ENCODE results near the gene HEY2. TPM values are rescaled to one million over a fixed set of nuclear protein-coding genes. Genes with fewer than 3 reads are reported as not detected.

Gene HEY2
- total and polyA plus RNA-seq, 8 donors, result 0.83 to 3.8 (median 1.2) TPM; not detected in 2

DNA sequence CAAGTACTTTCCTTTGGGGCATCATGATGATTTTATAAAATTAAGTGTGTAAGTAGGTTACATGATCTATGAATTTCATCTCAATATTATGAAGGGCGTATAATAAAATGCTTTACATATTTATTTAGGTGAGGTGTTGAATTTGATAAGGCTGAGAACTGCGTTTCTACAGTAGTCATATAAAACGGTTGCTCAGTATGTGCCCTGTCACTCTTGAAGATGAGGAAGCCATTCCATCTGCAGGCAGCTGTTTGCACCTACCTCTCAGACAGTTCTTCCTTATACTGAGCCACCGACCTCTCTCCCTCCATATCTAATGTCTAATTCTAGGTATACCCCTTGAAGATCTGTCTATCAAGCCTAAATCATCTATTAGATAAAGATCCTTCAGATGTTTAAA, 57.4 kb downstream of the HEY2 start:
- no peaks in the 10 kb centered on the region for H3K27me3 ChIP-seq
- H3K4me1 ChIP-seq, result peaks cover 2 to 57% (median 33%) of the 10 kb centered on the region in 4 donors
- intact Hi-C loops (cut with DNase I; ENCODE audit: low total_unique reads), result no loop called here
- peak overlapping the region in 1 of 5 donors; percentile 5 for H3K27ac ChIP-seq
- no peaks in the 10 kb centered on the region for H3K9me3 ChIP-seq
- H3K36me3 ChIP-seq, result peaks cover 0 to 5% (median 0%) of the 10 kb centered on the region in 4 donors
- no peak overlapping the region for H3K4me3 ChIP-seq
- 35 to 53% (median 43%) methylated on average over 4 of the region's 4 CpGs for WGBS, 5 donors
- no peak for DNase-seq
- TF ChIP-seq CTCF (IDR thresholded peaks at IDR 0.05) (no peak), POLR2A (IDR thresholded peaks at IDR 0.05) (no peak), POLR2AphosphoS5 (IDR thresholded peaks at IDR 0.05) (no peak), EP300 (IDR thresholded peaks at IDR 0.05) (no peak)

DNA sequence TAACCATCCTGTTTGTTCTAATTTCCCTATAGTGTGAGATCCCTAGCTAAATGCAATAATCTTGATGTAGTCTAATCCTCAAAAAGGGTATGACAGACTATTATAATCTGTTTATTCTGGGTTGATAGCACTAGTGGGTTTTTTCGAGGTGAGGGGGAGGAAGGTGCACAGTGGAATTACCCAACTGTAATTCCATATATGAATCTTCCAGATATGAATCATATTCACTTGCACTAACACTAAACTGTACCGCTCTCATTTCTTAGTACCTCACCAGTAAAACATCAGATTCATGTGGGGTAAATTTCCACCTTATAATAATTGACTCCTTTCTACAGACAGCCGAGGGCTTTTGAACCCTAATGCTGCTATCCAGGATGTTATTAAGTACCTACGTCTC, 57.9 kb downstream of the HEY2 start:
- Histone ChIP-seq H3K36me3 (peaks cover 0 to 5% (median 0%) of the 10 kb centered on the region in 4 donors), H3K9me3 (no peaks in the 10 kb centered on the region), H3K27me3 (no peaks in the 10 kb centered on the region), H3K27ac (peak overlapping the region in 1 of 5 donors; percentile 5), H3K4me1 (peaks cover 7 to 62% (median 37%) of the 10 kb centered on the region in 4 donors), H3K4me3 (no peak overlapping the region)
- 61 to 72% (median 68%) methylated on average over 4 of the region's 4 CpGs for WGBS, 5 donors
- intact Hi-C loops (cut with DNase I; ENCODE audit: low total_unique reads), result no loop called here
- TF ChIP-seq POLR2A (IDR thresholded peaks at IDR 0.05) (no peak), POLR2AphosphoS5 (IDR thresholded peaks at IDR 0.05) (no peak), EP300 (IDR thresholded peaks at IDR 0.05) (no peak), CTCF (IDR thresholded peaks at IDR 0.05) (no peak)
- no peak for DNase-seq

DNA sequence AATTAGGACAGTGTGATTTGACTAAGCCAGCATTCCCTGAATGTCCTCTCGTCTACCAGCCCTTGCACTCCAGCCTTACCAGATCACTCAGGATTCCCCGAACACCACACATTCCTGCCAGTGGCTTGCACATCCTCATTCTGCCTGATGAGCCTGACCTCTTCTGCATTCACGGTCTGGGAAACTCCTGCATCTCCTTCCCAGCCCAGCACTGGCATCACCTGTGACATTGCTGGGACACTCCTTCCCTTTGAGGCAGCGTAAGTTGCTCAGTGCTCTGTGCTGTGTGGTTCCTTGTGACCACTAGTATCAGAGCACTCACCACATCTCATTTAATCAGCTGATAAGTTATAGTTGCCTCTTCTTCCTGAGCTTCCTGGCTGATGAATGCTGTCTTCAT, 58.6 kb downstream of the HEY2 start:
- TF ChIP-seq POLR2A (IDR thresholded peaks at IDR 0.05) (no peak), EP300 (IDR thresholded peaks at IDR 0.05) (no peak), POLR2AphosphoS5 (IDR thresholded peaks at IDR 0.05) (no peak), CTCF (IDR thresholded peaks at IDR 0.05) (no peak)
- H3K9me3 ChIP-seq, result no peaks in the 10 kb centered on the region
- 63 to 86% (median 78%) methylated on average over 4 of the region's 4 CpGs for WGBS, 5 donors
- H3K27ac ChIP-seq, result no peak overlapping the region
- DNase-seq, result no peak
- no peak overlapping the region for H3K4me3 ChIP-seq
- intact Hi-C loops (cut with DNase I; ENCODE audit: low total_unique reads), result no loop called here
- peaks cover 14 to 69% (median 43%) of the 10 kb centered on the region in 4 donors for H3K4me1 ChIP-seq
- peaks cover 0 to 5% (median 0%) of the 10 kb centered on the region in 4 donors for H3K36me3 ChIP-seq
- H3K27me3 ChIP-seq, result no peaks in the 10 kb centered on the region

DNA sequence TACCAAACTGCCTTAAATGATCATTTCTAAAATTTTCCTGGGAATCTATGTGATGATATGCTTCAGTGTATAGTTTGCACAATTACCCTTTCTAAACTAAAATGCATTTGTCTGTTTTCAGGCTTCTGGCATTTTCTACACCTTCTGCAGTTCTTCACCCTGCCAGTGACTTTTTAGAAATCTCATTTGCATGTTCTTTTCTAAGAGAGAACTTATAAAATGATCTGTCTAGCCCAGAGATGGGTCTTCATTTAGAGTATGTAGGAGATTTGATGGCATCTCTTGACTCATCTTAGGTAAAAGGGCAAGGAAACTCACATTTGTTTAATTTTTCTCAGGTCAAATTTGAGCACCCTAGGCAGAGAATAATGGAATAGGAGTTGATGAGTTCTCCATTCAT, 59.2 kb downstream of the HEY2 start:
- intact Hi-C loops (cut with DNase I; ENCODE audit: low total_unique reads), result no loop called here
- TF ChIP-seq POLR2A (IDR thresholded peaks at IDR 0.05), result no peak
- TF ChIP-seq POLR2AphosphoS5 (IDR thresholded peaks at IDR 0.05), result no peak
- no peak for TF ChIP-seq CTCF (IDR thresholded peaks at IDR 0.05)
- TF ChIP-seq EP300 (IDR thresholded peaks at IDR 0.05), result no peak
- Histone ChIP-seq H3K9me3 (no peaks in the 10 kb centered on the region), H3K4me3 (no peak overlapping the region), H3K27me3 (no peaks in the 10 kb centered on the region), H3K36me3 (peaks cover 0 to 5% (median 0%) of the 10 kb centered on the region in 4 donors), H3K27ac (no peak overlapping the region), H3K4me1 (peaks cover 15 to 69% (median 43%) of the 10 kb centered on the region in 4 donors)
- no peak for DNase-seq
